GM13976 (cell line): ENCODE measurements around the gene IQCK.

Source experiments
- DNase-seq: peaks from one replicate; pipeline ENCODE4 v3.0.0; 2012; ENCODE audit warnings: low spot score
- CTCF ChIP-seq: IDR thresholded peaks from 2 replicates; pipeline ENCODE4 v1.5.1; 2012; ENCODE audit warnings: borderline replicate concordance, mild to moderate bottlenecking; ENCODE audit not compliant: insufficient read depth; ENCODE audit errors: extremely low read depth, missing control alignments, control extremely low read depth
- in situ Hi-C: fragments of 300-500 bp; cut with MboI; formaldehyde crosslinking; loops from one replicate; pipeline ENCODE4 v1.12.0; 2022; ENCODE audit warnings: low sequenced_read_pairs, mixed read lengths, inconsistent platforms; ENCODE audit not compliant: unreplicated experiment

IQCK gene

GRCh38 chr16:19835968-19836421 lies 117.9 kb downstream of the IQCK start:
- TF ChIP-seq CTCF, result no peak
- in situ Hi-C loops, result no loop called here
- no peak for DNase-seq

- no peak for TF ChIP-seq CTCF
- DNase-seq, result no peak
- in situ Hi-C loops, result no loop called here
Measured at GRCh38 chr16:19837331-19837980, 119.4 kb downstream of the IQCK start.

GRCh38 chr16:19837984-19838707 lies 120.1 kb downstream of the IQCK start:
- no peak for DNase-seq
- TF ChIP-seq CTCF, result no peak
- in situ Hi-C loops, result no loop called here

DNA sequence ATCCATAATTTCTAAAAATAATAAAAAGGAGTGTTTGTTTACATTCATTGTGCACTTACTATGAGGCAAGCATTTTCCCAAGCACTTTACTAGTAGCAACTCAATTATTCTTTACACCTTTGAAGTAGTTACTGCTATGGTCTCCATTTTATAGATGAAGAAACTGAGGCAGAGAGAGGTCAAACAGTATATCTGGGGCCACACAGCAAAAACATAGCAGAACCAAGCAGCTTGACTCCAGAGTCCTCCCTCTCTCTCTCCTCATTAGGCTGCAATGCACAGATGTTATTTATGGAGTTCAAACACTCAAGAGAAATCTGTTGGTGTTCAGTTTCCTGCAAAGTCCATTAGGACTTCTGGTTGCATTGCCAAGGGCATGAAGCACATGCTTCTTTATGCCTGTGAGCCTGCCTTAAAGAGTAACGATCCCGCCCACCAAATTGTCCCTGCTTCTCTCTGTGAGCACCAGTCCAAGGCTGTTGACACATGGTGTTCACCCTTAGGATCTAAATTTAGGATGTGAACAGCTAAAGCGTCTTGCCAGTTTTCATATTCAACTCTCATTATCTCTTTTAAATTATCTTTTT lies 122.5 kb downstream of the IQCK start:
- in situ Hi-C loops, result no loop called here
- no peak for DNase-seq
- TF ChIP-seq CTCF, result no peak

- in situ Hi-C loops, result no loop called here
- DNase-seq, result no peak
- no peak for TF ChIP-seq CTCF
Measured at GRCh38 chr16:19841184-19841583, 123.1 kb downstream of the IQCK start.

- no peak for TF ChIP-seq CTCF
- DNase-seq, result no peak
- in situ Hi-C loops, result no loop called here
Measured at GRCh38 chr16:19842426-19843157, 124.5 kb downstream of the IQCK start.
